ENCODE results near the gene EFTUD2. TPM values are rescaled to one million over a fixed set of nuclear protein-coding genes. Genes with fewer than 3 reads are reported as not detected.

Gene EFTUD2
- total RNA-seq, 2 experiments from 2014 or later: 207 to 208 TPM

- intact Hi-C loops (cut with micrococcal nuclease): no loop called here
- CTCF ChIA-PET: interaction anchor here (0.7 to 1.9 kb wide), 9 partner anchors 11 to 230 kb away, joined by 3 to 5 read pairs (median 3); partner anchors contain the start of gene PLCD3
- POLR2A ChIA-PET: no interaction called here
- DNase-seq (no peak), ATAC-seq (no peak)
- Mint-ChIP-seq H3K36me3 (ENCODE audit: low read depth) (peaks cover 4% of the 10 kb centered on the region), H3K27me3 (no peaks in the 10 kb centered on the region), H3K9me3 (no peaks in the 10 kb centered on the region), H3K27ac (no peak overlapping the region), H3K4me1 (ENCODE audit: low read depth) (peaks cover 16% of the 10 kb centered on the region), H3K4me3 (no peak overlapping the region)
- TF ChIP-seq CTCF (IDR thresholded peaks at IDR 0.05): no peak
Measured at GRCh38 chr17:44902135-44902760, 3.0 kb upstream of the EFTUD2 start.

GRCh38 chr17:44901411-44901921 is 2.2 kb upstream of the EFTUD2 start:
- no peak overlapping the region for H3K4me3 Mint-ChIP-seq
- peaks cover 4% of the 10 kb centered on the region for H3K36me3 Mint-ChIP-seq (ENCODE audit: low read depth)
- POLR2A ChIA-PET: interaction anchor here (2.3 kb wide), 1 partner anchor 17 kb away, joined by 6 read pairs; no protein-coding TSS in a partner anchor
- DNase-seq: no peak
- no peak overlapping the region for H3K27ac Mint-ChIP-seq
- intact Hi-C loops (cut with micrococcal nuclease): no loop called here
- no peak for ATAC-seq
- peaks cover 16% of the 10 kb centered on the region for H3K4me1 Mint-ChIP-seq (ENCODE audit: low read depth)
- no peaks in the 10 kb centered on the region for H3K27me3 Mint-ChIP-seq
- no peaks in the 10 kb centered on the region for H3K9me3 Mint-ChIP-seq
- no peak for TF ChIP-seq CTCF (IDR thresholded peaks at IDR 0.05)
- CTCF ChIA-PET: interaction anchor here (0.8 to 3.4 kb wide), 5 partner anchors 19 to 231 kb away, joined by 3 to 10 read pairs (median 3); partner anchors contain the start of gene PLCD3

GRCh38 chr17:44900894-44901293 is 1.6 kb upstream of the EFTUD2 start:
- no peak for TF ChIP-seq CTCF (IDR thresholded peaks at IDR 0.05)
- Mint-ChIP-seq H3K4me1 (ENCODE audit: low read depth) (peaks cover 19% of the 10 kb centered on the region), H3K4me3 (no peak overlapping the region), H3K36me3 (ENCODE audit: low read depth) (peaks cover 8% of the 10 kb centered on the region), H3K27me3 (no peaks in the 10 kb centered on the region), H3K27ac (no peak overlapping the region), H3K9me3 (no peaks in the 10 kb centered on the region)
- intact Hi-C loops (cut with micrococcal nuclease): no loop called here
- no peak for ATAC-seq
- DNase-seq: no peak
- CTCF ChIA-PET: interaction anchor here (3.4 kb wide), 1 partner anchor 20 kb away, joined by 10 read pairs; no protein-coding TSS in a partner anchor
- POLR2A ChIA-PET: interaction anchor here (0.9 to 2.3 kb wide), 2 partner anchors 18 to 20 kb away, joined by 3 to 6 read pairs; no protein-coding TSS in a partner anchor

- peak overlapping the region; percentile 100 for H3K27ac Mint-ChIP-seq
- no peaks in the 10 kb centered on the region for H3K27me3 Mint-ChIP-seq
- peaks cover 27% of the 10 kb centered on the region for H3K4me1 Mint-ChIP-seq (ENCODE audit: low read depth)
- intact Hi-C loops (cut with micrococcal nuclease): no loop called here
- POLR2A ChIA-PET: interaction anchor here (0.6 to 2.4 kb wide), 11 partner anchors 14 to 955 kb away, joined by 3 to 11 read pairs (median 5); partner anchors contain the start of gene KIF18B
- H3K36me3 Mint-ChIP-seq (ENCODE audit: low read depth): peaks cover 16% of the 10 kb centered on the region
- no peak for TF ChIP-seq CTCF (IDR thresholded peaks at IDR 0.05)
- DNase-seq (peak; percentile 37), ATAC-seq (no peak)
- no peaks in the 10 kb centered on the region for H3K9me3 Mint-ChIP-seq
- CTCF ChIA-PET: interaction anchor here (0.6 to 3.4 kb wide), 12 partner anchors 9 to 237 kb away, joined by 3 to 10 read pairs (median 4); partner anchors contain the start of gene ACBD4
- H3K4me3 Mint-ChIP-seq: peak overlapping the region; percentile 85
Measured at GRCh38 chr17:44898768-44899073, 524 bp downstream of the EFTUD2 start.

- H3K27me3 Mint-ChIP-seq: no peaks in the 10 kb centered on the region
- ATAC-seq: no peak
Measured at GRCh38 chr17:44894642-44895041, 4.6 kb downstream of the EFTUD2 start.

More at GRCh38 chr17:44894642-44895041, 4.6 kb downstream of the EFTUD2 start:
- CTCF ChIA-PET: interaction anchor here (1.0 to 2.5 kb wide), 7 partner anchors 13 to 128 kb away, joined by 3 to 10 read pairs (median 3); no protein-coding TSS in a partner anchor
- Mint-ChIP-seq H3K27ac (no peak overlapping the region), H3K4me3 (no peak overlapping the region), H3K36me3 (ENCODE audit: low read depth) (peaks cover 26% of the 10 kb centered on the region), H3K4me1 (ENCODE audit: low read depth) (peaks cover 30% of the 10 kb centered on the region), H3K9me3 (no peaks in the 10 kb centered on the region)
- no peak for TF ChIP-seq CTCF (IDR thresholded peaks at IDR 0.05)
- intact Hi-C loops (cut with micrococcal nuclease): no loop called here
- peak; percentile 14 for DNase-seq
- POLR2A ChIA-PET: interaction anchor here (1.0 to 1.5 kb wide), 2 partner anchors 10 to 72 kb away, joined by 3 to 6 read pairs; no protein-coding TSS in a partner anchor
